ENCODE results near the gene MDC1. TPM values are rescaled to one million over a fixed set of nuclear protein-coding genes. Genes with fewer than 3 reads are reported as not detected.

The MDC1 gene, protein sequence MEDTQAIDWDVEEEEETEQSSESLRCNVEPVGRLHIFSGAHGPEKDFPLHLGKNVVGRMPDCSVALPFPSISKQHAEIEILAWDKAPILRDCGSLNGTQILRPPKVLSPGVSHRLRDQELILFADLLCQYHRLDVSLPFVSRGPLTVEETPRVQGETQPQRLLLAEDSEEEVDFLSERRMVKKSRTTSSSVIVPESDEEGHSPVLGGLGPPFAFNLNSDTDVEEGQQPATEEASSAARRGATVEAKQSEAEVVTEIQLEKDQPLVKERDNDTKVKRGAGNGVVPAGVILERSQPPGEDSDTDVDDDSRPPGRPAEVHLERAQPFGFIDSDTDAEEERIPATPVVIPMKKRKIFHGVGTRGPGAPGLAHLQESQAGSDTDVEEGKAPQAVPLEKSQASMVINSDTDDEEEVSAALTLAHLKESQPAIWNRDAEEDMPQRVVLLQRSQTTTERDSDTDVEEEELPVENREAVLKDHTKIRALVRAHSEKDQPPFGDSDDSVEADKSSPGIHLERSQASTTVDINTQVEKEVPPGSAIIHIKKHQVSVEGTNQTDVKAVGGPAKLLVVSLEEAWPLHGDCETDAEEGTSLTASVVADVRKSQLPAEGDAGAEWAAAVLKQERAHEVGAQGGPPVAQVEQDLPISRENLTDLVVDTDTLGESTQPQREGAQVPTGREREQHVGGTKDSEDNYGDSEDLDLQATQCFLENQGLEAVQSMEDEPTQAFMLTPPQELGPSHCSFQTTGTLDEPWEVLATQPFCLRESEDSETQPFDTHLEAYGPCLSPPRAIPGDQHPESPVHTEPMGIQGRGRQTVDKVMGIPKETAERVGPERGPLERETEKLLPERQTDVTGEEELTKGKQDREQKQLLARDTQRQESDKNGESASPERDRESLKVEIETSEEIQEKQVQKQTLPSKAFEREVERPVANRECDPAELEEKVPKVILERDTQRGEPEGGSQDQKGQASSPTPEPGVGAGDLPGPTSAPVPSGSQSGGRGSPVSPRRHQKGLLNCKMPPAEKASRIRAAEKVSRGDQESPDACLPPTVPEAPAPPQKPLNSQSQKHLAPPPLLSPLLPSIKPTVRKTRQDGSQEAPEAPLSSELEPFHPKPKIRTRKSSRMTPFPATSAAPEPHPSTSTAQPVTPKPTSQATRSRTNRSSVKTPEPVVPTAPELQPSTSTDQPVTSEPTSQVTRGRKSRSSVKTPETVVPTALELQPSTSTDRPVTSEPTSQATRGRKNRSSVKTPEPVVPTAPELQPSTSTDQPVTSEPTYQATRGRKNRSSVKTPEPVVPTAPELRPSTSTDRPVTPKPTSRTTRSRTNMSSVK (N-terminal part only)
- 1.9 and 5.6 TPM in 2 replicates for polyA plus RNA-seq

DNA sequence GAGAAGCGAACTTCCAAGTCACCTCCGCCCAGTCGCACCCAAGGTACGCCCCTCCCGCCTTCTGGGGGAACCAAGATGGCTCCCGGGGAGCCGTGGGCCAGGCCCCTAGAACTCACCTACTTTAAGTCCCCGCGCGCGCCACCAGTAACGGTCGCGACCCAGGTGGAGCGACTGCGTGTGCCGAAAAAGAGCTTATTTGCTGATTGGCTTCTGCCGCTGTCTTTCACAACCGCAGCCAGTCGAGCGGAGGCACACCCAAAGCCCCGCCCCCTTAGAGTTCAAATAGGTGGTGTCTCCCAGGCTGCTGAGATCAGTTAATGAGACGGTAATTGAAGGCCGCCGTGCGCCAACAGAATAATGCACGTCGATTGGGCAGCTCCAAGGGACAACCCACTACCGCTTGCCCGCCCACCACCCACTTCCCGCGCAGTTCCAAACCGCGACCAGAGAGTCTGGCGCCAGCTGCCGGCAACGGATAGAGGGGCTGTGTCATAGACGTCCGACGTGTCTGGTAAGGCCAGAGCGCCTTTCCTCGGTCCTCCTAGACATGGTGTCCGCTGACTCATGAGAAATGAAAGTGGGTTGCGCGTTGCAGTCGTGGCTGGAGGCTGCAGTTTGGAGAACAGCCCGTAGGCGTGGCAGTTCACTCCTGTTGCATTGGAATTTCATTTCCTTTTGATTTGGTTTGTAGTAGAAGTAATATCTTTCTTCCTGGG lies at the start of gene MDC1:
Gene MDC1 (minus strand): TSS at position 153 of the 716 bp plus-strand sequence. CDS start 2,106 bp downstream, outside the sequence.

DNA sequence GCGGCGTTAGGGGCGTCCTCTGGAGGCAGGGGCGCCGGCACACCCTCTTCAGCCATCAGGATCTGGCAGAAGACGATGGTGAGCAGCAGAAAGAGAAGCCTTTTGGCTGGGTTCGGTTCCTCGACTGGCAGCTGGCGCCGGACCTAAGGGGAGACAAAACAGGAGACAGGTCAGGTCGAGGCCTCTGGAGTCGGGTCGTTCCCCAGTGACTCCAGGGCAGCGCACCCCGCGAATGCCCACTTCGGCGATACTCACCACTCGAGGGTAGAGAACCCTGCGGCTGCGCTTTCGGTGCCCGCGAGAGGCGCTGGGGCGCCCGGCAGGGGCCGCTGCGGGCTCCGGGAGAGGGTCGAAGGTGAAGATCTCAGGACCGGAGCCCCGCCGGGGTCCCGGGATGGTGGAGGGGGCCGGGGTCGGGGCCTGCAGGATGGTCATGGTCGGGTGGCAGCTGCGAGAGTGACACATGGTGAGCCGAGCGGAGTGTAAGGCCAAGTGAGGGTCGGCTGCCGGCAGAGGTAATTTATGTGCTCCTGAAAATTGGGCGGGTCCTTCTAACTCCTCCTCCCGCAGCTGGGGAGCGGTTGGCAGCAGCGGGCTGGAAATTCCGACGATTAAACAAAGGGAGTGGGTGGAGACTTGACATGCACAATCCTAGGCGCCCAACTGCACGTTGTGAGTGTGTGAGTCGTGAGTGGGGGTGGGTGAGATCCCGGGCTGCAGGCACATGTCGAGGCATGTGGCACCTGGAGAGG lies 27.1 kb upstream of the MDC1 start, which contains the start of gene IER3:
Gene IER3 (minus strand): TSS at position 494 of the 752 bp plus-strand sequence. CDS start 29 bp downstream, at position 465.

DNA sequence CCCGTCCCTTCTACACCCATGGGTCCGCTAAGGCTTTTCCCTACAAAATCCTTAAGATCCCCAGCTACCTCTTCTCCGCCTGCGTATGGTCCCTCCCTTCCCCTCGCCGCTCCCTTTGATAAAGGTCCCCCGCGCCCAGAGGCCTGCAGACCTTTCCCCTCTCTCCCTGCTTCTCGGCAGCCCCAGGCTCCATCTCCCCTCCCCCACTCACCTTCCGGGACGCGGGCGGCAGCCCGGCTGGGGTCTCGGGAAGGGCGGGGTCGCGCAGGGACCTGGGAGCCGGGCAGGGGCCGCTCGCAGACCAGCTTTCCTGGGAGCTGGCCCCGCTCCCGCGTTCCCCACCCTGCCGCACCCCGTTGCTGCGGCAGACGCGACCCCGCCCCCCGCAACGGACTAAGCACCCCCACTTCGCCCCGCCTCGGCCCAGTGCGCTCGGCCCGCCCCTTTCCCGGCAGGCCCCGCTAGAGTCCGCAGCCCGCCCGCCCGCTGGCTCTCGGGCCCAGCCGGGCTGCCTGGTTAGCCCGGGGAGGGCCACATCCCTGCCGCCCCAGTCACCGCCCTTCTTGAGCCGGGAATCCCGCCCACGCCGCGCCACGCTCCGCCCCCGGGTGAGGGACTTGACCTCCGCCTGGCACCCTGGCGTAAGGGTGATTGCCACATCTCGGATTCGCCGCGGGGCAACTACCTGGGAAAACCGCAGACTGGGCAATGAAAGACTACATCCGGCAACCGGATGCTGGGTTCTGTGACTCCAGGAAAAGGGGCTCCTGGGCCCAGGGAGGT lies 25.4 kb upstream of the MDC1 start, which contains the start of gene FLOT1:
Gene FLOT1 (minus strand): TSS at position 372 of the 783 bp plus-strand sequence. CDS start 498 bp downstream, outside the sequence.

GRCh38 chr6:30719791-30720737 lies 3.0 kb upstream of the MDC1 start, which contains the start of gene TUBB:
Gene TUBB (plus strand): TSS chr6:30720352. CDS start chr6:30720507, 155 bp downstream.

DNA sequence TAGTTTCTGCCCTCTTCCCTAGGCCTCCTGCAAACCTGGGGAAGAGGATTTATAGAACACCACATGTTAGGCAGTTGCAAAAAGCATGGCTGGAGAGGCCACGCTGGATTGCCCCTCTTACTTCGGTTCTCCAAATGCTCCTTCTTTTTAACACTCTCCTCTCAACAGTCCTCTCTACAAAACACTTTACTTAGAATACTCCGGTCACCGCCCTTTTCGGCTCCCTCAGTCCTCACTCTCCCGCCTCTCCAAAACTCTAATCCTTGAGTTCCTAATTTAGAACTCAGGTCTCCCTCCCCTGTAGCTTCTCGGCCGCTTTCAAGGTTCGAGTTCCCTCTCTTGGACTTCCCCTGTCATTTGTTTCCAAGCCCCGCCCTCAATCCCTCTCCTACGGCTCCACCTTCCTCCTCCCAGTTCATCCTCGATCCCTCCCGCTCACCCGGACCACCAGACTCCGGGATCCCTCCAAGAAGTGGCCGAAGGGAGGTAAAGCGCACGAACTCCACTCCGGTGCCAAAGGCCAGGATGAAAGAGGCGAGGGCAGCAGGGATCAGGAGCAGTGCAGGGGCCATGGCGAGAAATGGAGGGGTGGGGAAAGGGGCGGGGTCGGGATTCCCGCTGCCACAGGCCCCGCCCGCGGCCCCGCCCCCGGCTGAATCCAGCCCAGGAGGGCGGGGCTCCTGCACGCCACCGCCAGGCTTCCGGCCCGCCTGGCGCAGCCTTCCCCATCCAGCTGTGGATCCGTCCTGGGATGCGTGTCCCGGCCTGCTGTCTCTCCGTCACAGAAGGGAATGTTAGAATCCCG lies 26.5 kb downstream of the MDC1 start, which contains the start of gene NRM:
Gene NRM (minus strand): TSS at position 582 of the 805 bp plus-strand sequence. CDS start 10 bp downstream, at position 572.

GRCh38 chr6:30686009-30686907 lies 30.8 kb downstream of the MDC1 start, which contains the start of gene PPP1R18:
Gene PPP1R18 (minus strand): TSS chr6:30686645. CDS start chr6:30686018, 627 bp downstream.

DNA sequence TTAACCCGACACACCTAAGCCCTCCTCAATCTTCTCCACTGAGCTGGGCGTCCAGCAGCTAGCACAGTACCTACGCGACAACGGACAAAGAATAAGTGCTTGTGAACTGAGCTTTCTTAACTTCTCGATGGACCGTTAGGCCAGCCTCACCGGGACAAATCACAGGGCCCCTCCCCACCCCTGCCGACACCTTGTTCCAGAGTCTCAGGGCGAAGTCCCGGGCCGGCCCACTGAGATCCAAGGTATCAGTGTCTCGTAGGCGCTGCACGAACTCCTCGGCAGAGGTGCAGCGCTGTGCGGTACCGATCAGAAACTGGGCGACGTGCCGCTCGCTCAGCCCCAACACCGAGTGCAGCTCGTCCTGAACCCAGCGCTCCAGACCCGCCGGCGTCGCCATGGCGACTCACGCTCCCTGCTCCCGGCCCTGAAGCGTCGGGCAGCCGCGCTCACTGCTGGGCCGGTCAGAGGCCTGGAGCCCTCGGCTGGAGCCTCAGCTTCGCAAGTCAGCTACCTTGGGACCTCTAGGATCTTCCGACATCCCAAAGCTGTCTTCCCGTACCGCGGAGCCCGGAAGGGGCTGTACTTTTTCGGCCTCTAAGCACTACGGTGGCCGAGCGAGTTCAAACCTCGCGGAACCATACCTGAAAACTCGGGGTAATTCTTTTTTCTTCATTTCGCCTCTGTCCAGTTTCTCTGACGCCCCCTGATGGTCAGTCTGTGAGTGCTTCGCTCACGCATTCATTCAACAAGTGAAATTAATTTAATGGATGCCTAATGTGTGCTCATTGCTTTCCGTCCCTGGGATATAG lies 44.4 kb downstream of the MDC1 start, which contains the start of gene DHX16:
Gene DHX16 (minus strand): TSS at position 562 of the 809 bp plus-strand sequence. CDS start 165 bp downstream, at position 397.

Other genes starting within 250 kb of the MDC1 start
- 1.2 and 1.7 TPM in 2 replicates for gene HLA-E, start 227.8 kb downstream of the MDC1 start, polyA plus RNA-seq
- 7.4 and 8.5 TPM in 2 replicates for gene GNL1, start 160.8 kb downstream of the MDC1 start, polyA plus RNA-seq
- 5.1 and 9.6 TPM in 2 replicates for gene PRR3, start 160.0 kb downstream of the MDC1 start, polyA plus RNA-seq
- gene ABCF1, start 145.8 kb downstream of the MDC1 start, polyA plus RNA-seq = 82.3 and 83.9 TPM in 2 replicates
- 28.5 and 31.5 TPM in 2 replicates for gene PPP1R10, start 100.0 kb downstream of the MDC1 start, polyA plus RNA-seq
- 44.7 and 48.8 TPM in 2 replicates for gene MRPS18B, start 99.4 kb downstream of the MDC1 start, polyA plus RNA-seq
- gene ATAT1, start 90.4 kb downstream of the MDC1 start, polyA plus RNA-seq = 18.2 and 19.7 TPM in 2 replicates
- gene C6orf136, start 70.1 kb downstream of the MDC1 start, polyA plus RNA-seq = 148 and 276 TPM in 2 replicates
- gene DHX16, start 44.3 kb downstream of the MDC1 start, polyA plus RNA-seq = 6.8 and 13.8 TPM in 2 replicates
- gene PPP1R18, start 30.6 kb downstream of the MDC1 start, polyA plus RNA-seq = 1.7 and 1.9 TPM in 2 replicates
- gene NRM, start 26.3 kb downstream of the MDC1 start, polyA plus RNA-seq = 0.53 and 1.5 TPM in 2 replicates
- 159 and 174 TPM in 2 replicates for gene TUBB, start 3.1 kb upstream of the MDC1 start, polyA plus RNA-seq
- gene FLOT1, start 25.4 kb upstream of the MDC1 start, polyA plus RNA-seq = 34.3 and 35.3 TPM in 2 replicates
- gene IER3, start 27.3 kb upstream of the MDC1 start, polyA plus RNA-seq = 2.5 and 2.7 TPM in 2 replicates
- gene DDR1, start 167.2 kb upstream of the MDC1 start, polyA plus RNA-seq = 1.7 and 2.1 TPM in 2 replicates
- gene GTF2H4, start 190.9 kb upstream of the MDC1 start, polyA plus RNA-seq = 1.7 TPM in 1 of 2 replicates, not detected in the other
- gene VARS2, start 197.0 kb upstream of the MDC1 start, polyA plus RNA-seq = 1.0 and 1.6 TPM in 2 replicates
- gene SFTA2, start 214.9 kb upstream of the MDC1 start, polyA plus RNA-seq = not detected in 2 replicates
- gene MUCL3, start 223.7 kb upstream of the MDC1 start, polyA plus RNA-seq = not detected in 2 replicates

All from Purkinje cell (primary cell).